OCI-LY7 (cell line): ENCODE measurements around the gene PRKRA.

Source experiments
- CTCF ChIP-seq: fragments of 200-600 bp; sonication (generic); conservative IDR thresholded peaks from 2 replicates; pipeline ENCODE4 v1.5.1; 2014; ENCODE audit warnings: mild to moderate bottlenecking, antibody characterized with exemption, low read length, moderate library complexity, mixed read lengths
- EZH2phosphoT487 ChIP-seq: fragments of 200-600 bp; sonication (generic); IDR thresholded peaks from 2 replicates; pipeline ENCODE4 v1.6.1; 2018; ENCODE audit warnings: low read depth, borderline replicate concordance, mild to moderate bottlenecking, mixed run types, antibody characterized with exemption, low read length, moderate library complexity, mixed read lengths

- TF ChIP-seq CTCF (no peak), EZH2phosphoT487 (no peak)
These were observed 54.9 kb downstream of the PRKRA start for GRCh38 chr2:178395941-178396570.
